Ovary (tissue), 3 donors: ENCODE results near the gene DENND2D.

ENCODE experiments used
- CTCF ChIP-seq, 3 donors: fragments of 450-650 bp in 2 of 3; fragments of 200-600 bp in 1 of 3; IDR thresholded peaks; one replicate each; pipeline versions ENCODE4 v1.5.1 to v1.8.0; 2016 to 2022; ENCODE audit warnings: antibody characterized with exemption in 3 of 3, mild to moderate bottlenecking in 1 of 3
- EP300 ChIP-seq: sonication (generic); formaldehyde crosslinking; IDR thresholded peaks from one replicate; pipeline ENCODE4 v1.6.1; 2017; ENCODE audit warnings: antibody characterized with exemption
- donor health status: DM: no; HTN: no; CAD: no.

GRCh38 chr1:111238056-111238795 lies 37.8 kb upstream of the DENND2D start:
- no peak for TF ChIP-seq CTCF (IDR thresholded peaks at IDR 0.05)
- no peak for TF ChIP-seq EP300
